NB4 (cell line): ENCODE results near the gene APH1B.

Source experiments
- DNase-seq: peaks from one replicate; pipeline ENCODE4 v3.0.0; 2010; ENCODE audit warnings: low read depth
- H3K4me3 ChIP-seq: one replicate; pipeline ENCODE4 v1.5.1; 2011; ENCODE audit warnings: mild to moderate bottlenecking, low read depth, low read length, moderate library complexity
- CTCF ChIP-seq: IDR thresholded peaks from one replicate; pipeline ENCODE4 v1.5.1; 2012; ENCODE audit warnings: low read depth, low read length
- MAX ChIP-seq: IDR thresholded peaks from 2 replicates; pipeline ENCODE4 v1.6.1; 2011; ENCODE audit warnings: low read depth, low read length
- MYC ChIP-seq: IDR thresholded peaks from 2 replicates; pipeline ENCODE4 v1.6.1; 2011; ENCODE audit warnings: low read depth, low read length
- POLR2A ChIP-seq: IDR thresholded peaks from 2 replicates; pipeline ENCODE4 v1.6.1; 2011; ENCODE audit warnings: mild to moderate bottlenecking; ENCODE audit not compliant: insufficient read length; ENCODE audit errors: extremely low read depth

APH1B gene

GRCh38 chr15:63287109-63287508 is 9.7 kb downstream of the APH1B start:
- no peak overlapping the region for H3K4me3 ChIP-seq
- no peak for DNase-seq
- TF ChIP-seq MAX (no peak), MYC (no peak), CTCF (no peak), POLR2A (no peak)

GRCh38 chr15:63288342-63288741 is 10.9 kb downstream of the APH1B start:
- DNase-seq, result no peak
- TF ChIP-seq MAX (no peak), MYC (no peak), CTCF (no peak), POLR2A (no peak)
- H3K4me3 ChIP-seq, result no peak overlapping the region

GRCh38 chr15:63288778-63289378 is 11.5 kb downstream of the APH1B start:
- TF ChIP-seq POLR2A, result no peak
- peak; percentile 40 for TF ChIP-seq CTCF
- no peak overlapping the region for H3K4me3 ChIP-seq
- DNase-seq, result peak; percentile 65

- DNase-seq, result no peak
- TF ChIP-seq MYC (no peak), MAX (no peak), POLR2A (no peak), CTCF (no peak)
- H3K4me3 ChIP-seq, result no peak overlapping the region
Measured at GRCh38 chr15:63291507-63291906, 14.1 kb downstream of the APH1B start.

- TF ChIP-seq CTCF (no peak), MAX (no peak), MYC (no peak), POLR2A (no peak)
- no peak for DNase-seq
- H3K4me3 ChIP-seq, result no peak overlapping the region
Measured at GRCh38 chr15:63292241-63292640, 14.8 kb downstream of the APH1B start.

GRCh38 chr15:63292771-63293170 is 15.4 kb downstream of the APH1B start:
- TF ChIP-seq MYC (no peak), MAX (no peak), POLR2A (no peak), CTCF (no peak)
- H3K4me3 ChIP-seq, result no peak overlapping the region
- DNase-seq, result no peak
